Testis (tissue), 2 donors: Measurements from ENCODE around the gene CRISPLD2.

ENCODE experiments used
- POLR2A ChIP-seq: fragments of 450-650 bp; IDR thresholded peaks from one replicate; pipeline ENCODE4 v1.6.1; 2017; ENCODE audit warnings: antibody characterized with exemption, mild to moderate bottlenecking, moderate library complexity
- TF ChIP-seq, protein P1 (sequence below), 3 experiments: fragments of 450-650 bp in 2 of 3; fragments of 200-600 bp in 1 of 3; sonication (generic) in 1 of 3; IDR thresholded peaks; one replicate each; pipeline ENCODE4 v1.5.1; 2016 to 2019; ENCODE audit warnings: antibody characterized with exemption in 3 of 3, mild to moderate bottlenecking in 2 of 3, moderate library complexity in 1 of 3

DNA sequence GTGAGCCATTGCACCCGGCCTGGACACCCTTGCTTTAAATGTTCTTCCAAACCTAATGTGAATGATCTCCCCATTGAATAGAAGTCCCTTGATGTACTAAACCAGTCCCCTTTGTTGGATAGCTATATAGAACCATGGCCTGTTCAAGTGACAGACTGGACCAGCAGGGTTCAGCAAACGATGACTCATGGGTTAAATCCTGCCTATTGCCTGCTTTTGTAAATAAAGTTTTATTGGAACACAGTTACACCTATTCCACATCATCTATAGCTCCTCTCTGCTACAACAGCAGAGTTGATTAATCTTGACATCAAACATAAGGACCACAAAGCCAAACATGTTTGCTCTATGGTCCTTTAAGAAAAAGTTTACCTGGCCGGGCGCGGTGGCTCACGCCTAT is 56.1 kb downstream of the CRISPLD2 start:
- no peak for TF ChIP-seq POLR2A
- TF ChIP-seq, protein P1, sequence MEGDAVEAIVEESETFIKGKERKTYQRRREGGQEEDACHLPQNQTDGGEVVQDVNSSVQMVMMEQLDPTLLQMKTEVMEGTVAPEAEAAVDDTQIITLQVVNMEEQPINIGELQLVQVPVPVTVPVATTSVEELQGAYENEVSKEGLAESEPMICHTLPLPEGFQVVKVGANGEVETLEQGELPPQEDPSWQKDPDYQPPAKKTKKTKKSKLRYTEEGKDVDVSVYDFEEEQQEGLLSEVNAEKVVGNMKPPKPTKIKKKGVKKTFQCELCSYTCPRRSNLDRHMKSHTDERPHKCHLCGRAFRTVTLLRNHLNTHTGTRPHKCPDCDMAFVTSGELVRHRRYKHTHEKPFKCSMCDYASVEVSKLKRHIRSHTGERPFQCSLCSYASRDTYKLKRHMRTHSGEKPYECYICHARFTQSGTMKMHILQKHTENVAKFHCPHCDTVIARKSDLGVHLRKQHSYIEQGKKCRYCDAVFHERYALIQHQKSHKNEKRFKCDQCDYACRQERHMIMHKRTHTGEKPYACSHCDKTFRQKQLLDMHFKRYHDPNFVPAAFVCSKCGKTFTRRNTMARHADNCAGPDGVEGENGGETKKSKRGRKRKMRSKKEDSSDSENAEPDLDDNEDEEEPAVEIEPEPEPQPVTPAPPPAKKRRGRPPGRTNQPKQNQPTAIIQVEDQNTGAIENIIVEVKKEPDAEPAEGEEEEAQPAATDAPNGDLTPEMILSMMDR (IDR thresholded peaks at IDR 0.05) = no peak
